NCI-H748 (cell line): ENCODE results near the gene PCSK7.
"Not testable (repeated sequence)": the region's sequence is repeated elsewhere in the genome, so short reads cannot be mapped to it uniquely, and the experiment has no call there.

ENCODE experiments used
- DNase-seq: peaks from one replicate; lab custom pipeline; 2025; ENCODE audit not compliant: unreplicated experiment; lab: John Stamatoyannopoulos, UW

The PCSK7 gene

GRCh38 chr11:117217141-117218084, 14.5 kb downstream of the PCSK7 start:
- no peak for DNase-seq

- DNase-seq: no peak
Measured at GRCh38 chr11:117214404-117215110, 17.3 kb downstream of the PCSK7 start.

- no peak for DNase-seq
Measured at GRCh38 chr11:117212697-117213355, 19.0 kb downstream of the PCSK7 start.

GRCh38 chr11:117210620-117211019, 21.3 kb downstream of the PCSK7 start:
- DNase-seq: no peak

GRCh38 chr11:117209351-117210125, 22.3 kb downstream of the PCSK7 start:
- DNase-seq: not testable (repeated sequence)

GRCh38 chr11:117208710-117209109, 23.2 kb downstream of the PCSK7 start:
- DNase-seq: not testable (repeated sequence)

GRCh38 chr11:117207481-117207880, 24.4 kb downstream of the PCSK7 start:
- not testable (repeated sequence) for DNase-seq

GRCh38 chr11:117206859-117207258, 25.0 kb downstream of the PCSK7 start:
- not testable (repeated sequence) for DNase-seq

GRCh38 chr11:117206111-117206510, 25.8 kb downstream of the PCSK7 start:
- DNase-seq: not testable (repeated sequence)

- no peak for DNase-seq
Measured at GRCh38 chr11:117205211-117205818, 26.6 kb downstream of the PCSK7 start.

- no peak for DNase-seq
Measured at GRCh38 chr11:117204283-117205080, 27.4 kb downstream of the PCSK7 start.

GRCh38 chr11:117203069-117203407, 28.8 kb downstream of the PCSK7 start:
- no peak for DNase-seq

- no peak for DNase-seq
Measured at GRCh38 chr11:117202386-117203068, 29.3 kb downstream of the PCSK7 start.

GRCh38 chr11:117201658-117202305, 30.1 kb downstream of the PCSK7 start:
- DNase-seq: no peak

- no peak for DNase-seq
Measured at GRCh38 chr11:117200813-117201657, 30.8 kb downstream of the PCSK7 start.

GRCh38 chr11:117199916-117200812, 31.7 kb downstream of the PCSK7 start:
- DNase-seq: no peak
